Measurements from ENCODE around the gene SLC12A7.

Gene SLC12A7

GRCh38 chr5:1015507-1015906, 96.4 kb downstream of the SLC12A7 start:
- TF ChIP-seq CTCF (IDR thresholded peaks at IDR 0.05; ENCODE audit: low read length, missing control alignments): no peak
- DNase-seq (ENCODE audit: low read depth): no peak
- no peak overlapping the region for H3K4me3 ChIP-seq (replicated peaks; ENCODE audit: low read depth, low read length)

- H3K4me3 ChIP-seq (replicated peaks; ENCODE audit: low read depth, low read length): no peak overlapping the region
- no peak for DNase-seq (ENCODE audit: low read depth)
- no peak for TF ChIP-seq CTCF (IDR thresholded peaks at IDR 0.05; ENCODE audit: low read length, missing control alignments)
Observed at GRCh38 chr5:1014781-1015221, 97.1 kb downstream of the SLC12A7 start.

- no peak for TF ChIP-seq CTCF (IDR thresholded peaks at IDR 0.05; ENCODE audit: low read length, missing control alignments)
- DNase-seq (ENCODE audit: low read depth): no peak
- no peak overlapping the region for H3K4me3 ChIP-seq (replicated peaks; ENCODE audit: low read depth, low read length)
Observed at GRCh38 chr5:1014346-1014745, 97.5 kb downstream of the SLC12A7 start.

- TF ChIP-seq CTCF (IDR thresholded peaks at IDR 0.05; ENCODE audit: low read length, missing control alignments): no peak
- H3K4me3 ChIP-seq (replicated peaks; ENCODE audit: low read depth, low read length): no peak overlapping the region
- DNase-seq (ENCODE audit: low read depth): no peak
Observed at GRCh38 chr5:1013948-1014301, 97.9 kb downstream of the SLC12A7 start.

- no peak for TF ChIP-seq CTCF (IDR thresholded peaks at IDR 0.05; ENCODE audit: low read length, missing control alignments)
- no peak for DNase-seq (ENCODE audit: low read depth)
Observed at GRCh38 chr5:1013238-1013947, 98.5 kb downstream of the SLC12A7 start.

GRCh38 chr5:1012900-1013237, 99.0 kb downstream of the SLC12A7 start:
- TF ChIP-seq CTCF (IDR thresholded peaks at IDR 0.05; ENCODE audit: low read length, missing control alignments): no peak
- no peak overlapping the region for H3K4me3 ChIP-seq (replicated peaks; ENCODE audit: low read depth, low read length)
- no peak for DNase-seq (ENCODE audit: low read depth)

More at GRCh38 chr5:1013238-1013947, 98.5 kb downstream of the SLC12A7 start:
- H3K4me3 ChIP-seq (replicated peaks; ENCODE audit: low read depth, low read length): no peak overlapping the region

GRCh38 chr5:1012313-1012841, 99.5 kb downstream of the SLC12A7 start:
- TF ChIP-seq CTCF (IDR thresholded peaks at IDR 0.05; ENCODE audit: low read length, missing control alignments): no peak
- H3K4me3 ChIP-seq (replicated peaks; ENCODE audit: low read depth, low read length): no peak overlapping the region
- DNase-seq (ENCODE audit: low read depth): no peak
